GM18502 (cell line): Measurements from ENCODE around the gene BMS1.

ENCODE experiments used
- ATAC-seq: cut with Tn5 transposase; IDR thresholded peaks from one replicate; pipeline ENCODE4 v1.9.1; 2021; ENCODE audit warnings: mild to moderate bottlenecking; ENCODE audit not compliant: unreplicated experiment, poor library complexity

Gene BMS1

GRCh38 chr10:42882597-42882996, 100.0 kb downstream of the BMS1 start:
- ATAC-seq: no peak
